ENCODE results near the gene HSPA4L.

HSPA4L gene

DNA sequence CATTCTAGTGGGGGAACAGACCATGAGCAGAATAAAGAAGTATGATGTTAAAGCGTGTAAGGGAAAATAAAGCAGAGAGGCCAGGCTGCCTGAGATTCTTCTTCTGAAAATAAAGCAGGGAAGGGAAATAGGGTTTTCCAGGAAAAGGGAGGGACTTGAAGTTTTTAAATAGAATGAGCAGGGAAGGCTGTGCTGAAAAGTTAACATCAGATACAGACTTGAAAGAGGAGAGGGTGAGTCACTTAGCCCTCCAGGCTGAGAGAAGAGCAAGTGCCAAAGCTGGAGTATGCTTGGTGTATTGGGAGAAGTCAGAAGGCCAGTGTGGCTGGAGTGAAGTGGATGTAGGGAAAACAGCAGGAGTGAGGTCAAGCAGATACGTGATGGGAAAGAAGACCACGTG lies 88.6 kb downstream of the HSPA4L start:
- no peak for DNase-seq

DNA sequence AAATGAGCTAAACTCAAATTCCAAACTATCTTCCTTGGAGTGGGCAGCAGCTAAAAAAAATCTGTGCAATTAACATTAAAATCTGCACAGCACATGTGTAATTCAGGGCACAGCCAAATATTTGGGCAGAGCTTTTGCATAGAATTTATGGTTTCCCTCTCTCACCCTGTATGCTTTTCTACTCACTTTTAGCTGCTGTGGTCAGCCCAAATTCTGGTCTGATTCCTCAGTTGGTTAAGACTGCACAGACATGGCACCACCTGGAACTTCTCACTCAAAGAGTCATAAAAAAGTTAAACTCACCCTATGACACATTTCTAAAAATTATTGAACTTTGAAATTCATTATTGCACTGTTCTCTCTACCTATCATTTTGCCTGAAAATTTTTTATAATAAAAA lies 93.7 kb downstream of the HSPA4L start:
- DNase-seq, result no peak

GRCh38 chr4:127880763-127881562 lies 98.8 kb downstream of the HSPA4L start, which contains the start of gene PLK4:
Gene PLK4, plus strand, starts transcription at chr4:127880893. Its CDS starts 242 bp downstream, at chr4:127881135.
- peak; percentile 93 for DNase-seq

DNA sequence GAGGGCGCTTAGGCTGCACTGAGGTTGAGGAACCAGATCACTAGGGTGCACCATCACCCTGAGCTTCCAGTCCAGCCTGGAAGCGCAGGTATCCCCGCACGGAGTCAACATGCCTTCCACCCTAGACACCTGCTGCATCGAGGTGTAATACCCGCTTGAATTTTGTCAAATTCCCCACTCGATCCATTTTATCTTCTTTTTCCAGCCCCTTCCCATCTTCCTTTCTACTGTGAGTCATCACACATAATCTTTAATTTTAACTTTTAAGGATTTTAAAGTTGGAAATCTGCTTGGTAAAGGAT lies 99.4 kb downstream of the HSPA4L start:
- no peak for DNase-seq

GRCh38 chr4:127888559-127888958 lies 106.4 kb downstream of the HSPA4L start:
- DNase-seq, result no peak

- no peak for DNase-seq
These were observed 107.8 kb downstream of the HSPA4L start for GRCh38 chr4:127889903-127890302.

Measured in NCI-H2029 (cell line).